Trophoblast cell (in vitro differentiated cells and primary cell): ENCODE data around the gene ATG7.
A peak's percentile ranks its signal among the peaks of the same experiment; 100 is the strongest.

Experiments
- DNase-seq, 2 donors: peaks; one replicate each; pipeline ENCODE4 v3.0.0-alpha.2; 2016
- H2AFZ ChIP-seq: 2 replicates; pipeline ENCODE4 v1.6.1; 2013; ENCODE audit warnings: low read length, moderate library complexity, mild to moderate bottlenecking; ENCODE audit not compliant: insufficient read depth, poor library complexity
- H2AK5ac ChIP-seq: 2 replicates; pipeline ENCODE4 v1.6.1; 2013; ENCODE audit warnings: mild to moderate bottlenecking, low read length
- H2BK120ac ChIP-seq: 2 replicates; pipeline ENCODE4 v1.6.1; 2013; ENCODE audit warnings: low read length, mild to moderate bottlenecking, moderate library complexity; ENCODE audit not compliant: insufficient read depth, poor library complexity
- H2BK12ac ChIP-seq: 2 replicates; pipeline ENCODE4 v1.6.1; 2013; ENCODE audit warnings: mild to moderate bottlenecking, low read length, moderate library complexity
- H2BK5ac ChIP-seq: 2 replicates; pipeline ENCODE4 v1.6.1; 2013; ENCODE audit warnings: low read length, low read depth, moderate library complexity, mild to moderate bottlenecking; ENCODE audit not compliant: poor library complexity
- H3K14ac ChIP-seq: 2 replicates; pipeline ENCODE4 v1.6.1; 2013; ENCODE audit warnings: mild to moderate bottlenecking, low read length
- H3K18ac ChIP-seq: 2 replicates; pipeline ENCODE4 v1.6.1; 2013; ENCODE audit warnings: mild to moderate bottlenecking, low read length
- H3K23ac ChIP-seq: 2 replicates; pipeline ENCODE4 v1.6.1; 2013; ENCODE audit warnings: low read length
- H3K27ac ChIP-seq: 2 replicates; pipeline ENCODE4 v1.5.1; 2013; ENCODE audit warnings: low read depth, mild to moderate bottlenecking, inconsistent platforms, low read length, moderate library complexity
- H3K27me3 ChIP-seq: 2 replicates; pipeline ENCODE4 v1.6.1; 2013; ENCODE audit warnings: inconsistent platforms, mild to moderate bottlenecking, low read length, moderate library complexity; ENCODE audit not compliant: insufficient read depth
- H3K36me3 ChIP-seq, 2 experiments: 1 replicate in 1 of 2; 2 replicates in 1 of 2; pipeline ENCODE4 v1.6.1; 2013; ENCODE audit warnings: low read length in 2 of 2, mild to moderate bottlenecking in 2 of 2, moderate library complexity in 1 of 2; ENCODE audit not compliant: insufficient read depth in 2 of 2, control insufficient read depth in 1 of 2
- H3K4ac ChIP-seq: 2 replicates; pipeline ENCODE4 v1.6.1; 2013; ENCODE audit warnings: low read depth, mild to moderate bottlenecking, low read length, moderate library complexity
- H3K4me1 ChIP-seq, 2 experiments: 1 replicate in 1 of 2; 2 replicates in 1 of 2; pipeline ENCODE4 v1.6.1; 2013; ENCODE audit warnings: low read length in 2 of 2, mild to moderate bottlenecking in 2 of 2, moderate library complexity in 1 of 2; ENCODE audit not compliant: insufficient read depth in 2 of 2, control insufficient read depth in 1 of 2
- H3K4me2 ChIP-seq: 2 replicates; pipeline ENCODE4 v1.6.1; 2013; ENCODE audit warnings: inconsistent platforms, mild to moderate bottlenecking, low read length, moderate library complexity
- H3K4me3 ChIP-seq: 2 replicates; pipeline ENCODE4 v1.5.1; 2013; ENCODE audit warnings: mild to moderate bottlenecking, low read depth, low read length, inconsistent platforms
- H3K79me1 ChIP-seq: one replicate; pipeline ENCODE4 v1.6.1; 2013; ENCODE audit warnings: low read length
- H3K79me2 ChIP-seq: 2 replicates; pipeline ENCODE4 v1.6.1; 2013; ENCODE audit warnings: low read length, mild to moderate bottlenecking; ENCODE audit not compliant: control insufficient read depth, insufficient read depth, poor library complexity
- H3K9ac ChIP-seq: 2 replicates; pipeline ENCODE4 v1.6.1; 2013; ENCODE audit warnings: mild to moderate bottlenecking, low read length
- H3K9me3 ChIP-seq: 2 replicates; pipeline ENCODE4 v1.6.1; 2013; ENCODE audit warnings: low read depth, mild to moderate bottlenecking, control low read depth, inconsistent platforms, low read length; ENCODE audit not compliant: insufficient read depth
- H4K12ac ChIP-seq: 2 replicates; pipeline ENCODE4 v1.6.1; 2013; ENCODE audit warnings: low read depth, mild to moderate bottlenecking, low read length, moderate library complexity
- H4K8ac ChIP-seq: 2 replicates; pipeline ENCODE4 v1.6.1; 2013; ENCODE audit warnings: low read depth, mild to moderate bottlenecking, low read length, moderate library complexity
- H4K91ac ChIP-seq: one replicate; pipeline ENCODE4 v1.6.1; 2013; ENCODE audit warnings: low read depth, mild to moderate bottlenecking, low read length, moderate library complexity
- WGBS: extraction: QIAGEN DNeasy Blood & Tissue Kit; methylation state at CpG from one replicate; pipeline ENCODE4 v1.1.7; 2013; ENCODE audit warnings: missing lambda C conversion rate; ENCODE audit not compliant: insufficient read length, insufficient coverage; ENCODE audit errors: extremely low coverage; 5-methylcytosine and 5-hydroxymethylcytosine counted together

The ATG7 gene

GRCh38 chr3:11240496-11240895 is 31.7 kb upstream of the ATG7 start:
- Histone ChIP-seq H2BK5ac (no peak overlapping the region), H3K27ac (no peak overlapping the region), H3K79me1 (peaks cover 1% of the 10 kb centered on the region), H3K4me1 (peaks cover 3% of the 10 kb centered on the region in 2 experiments), H3K9ac (no peak overlapping the region), H3K4me3 (no peak overlapping the region), H3K4ac (no peak overlapping the region), H4K12ac (no peak overlapping the region), H3K36me3 (no peaks in the 10 kb centered on the region), H3K27me3 (no peaks in the 10 kb centered on the region), H4K91ac (no peak overlapping the region), H3K23ac (no peak overlapping the region), H2BK120ac (no peak overlapping the region), H2AFZ (no peak overlapping the region), H3K18ac (no peak overlapping the region), H2BK12ac (no peak overlapping the region), H3K14ac (no peak overlapping the region), H3K9me3 (no peaks in the 10 kb centered on the region), H2AK5ac (no peak overlapping the region), H3K79me2 (no peaks in the 10 kb centered on the region), H4K8ac (no peak overlapping the region), H3K4me2 (no peak overlapping the region)
- no peak for DNase-seq
- no CpG with 5 or more reads among the region's 1 CpG for WGBS

GRCh38 chr3:11244121-11244677 is 28.0 kb upstream of the ATG7 start:
- Histone ChIP-seq H3K18ac (no peak overlapping the region), H3K4ac (no peak overlapping the region), H3K27ac (no peak overlapping the region), H2AFZ (no peak overlapping the region), H3K4me1 (peaks cover 3% of the 10 kb centered on the region in 2 experiments), H4K91ac (no peak overlapping the region), H2AK5ac (no peak overlapping the region), H3K79me1 (no peaks in the 10 kb centered on the region), H3K14ac (no peak overlapping the region), H3K9me3 (no peaks in the 10 kb centered on the region), H2BK120ac (no peak overlapping the region), H4K12ac (no peak overlapping the region), H2BK12ac (no peak overlapping the region), H3K36me3 (no peaks in the 10 kb centered on the region), H3K9ac (no peak overlapping the region), H2BK5ac (no peak overlapping the region), H3K4me2 (no peak overlapping the region), H4K8ac (no peak overlapping the region), H3K23ac (no peak overlapping the region), H3K27me3 (no peaks in the 10 kb centered on the region), H3K4me3 (no peak overlapping the region), H3K79me2 (no peaks in the 10 kb centered on the region)
- peak; percentile 31 to 73 for DNase-seq
- no CpG with 5 or more reads among the region's 1 CpG for WGBS

GRCh38 chr3:11245276-11245675 is 26.9 kb upstream of the ATG7 start:
- Histone ChIP-seq H3K4me3 (no peak overlapping the region), H3K27ac (no peak overlapping the region), H2BK120ac (no peak overlapping the region), H3K36me3 (no peaks in the 10 kb centered on the region), H3K18ac (no peak overlapping the region), H4K91ac (no peak overlapping the region), H3K4me2 (no peak overlapping the region), H2BK12ac (no peak overlapping the region), H3K14ac (no peak overlapping the region), H2AFZ (no peak overlapping the region), H4K12ac (no peak overlapping the region), H3K23ac (no peak overlapping the region), H3K4me1 (peaks cover 3% of the 10 kb centered on the region in 2 experiments), H3K9me3 (no peaks in the 10 kb centered on the region), H3K27me3 (no peaks in the 10 kb centered on the region), H4K8ac (no peak overlapping the region), H3K9ac (no peak overlapping the region), H3K79me2 (no peaks in the 10 kb centered on the region), H3K4ac (no peak overlapping the region), H3K79me1 (peaks cover 1% of the 10 kb centered on the region), H2AK5ac (no peak overlapping the region), H2BK5ac (no peak overlapping the region)
- WGBS = no CpG with 5 or more reads among the region's 8 CpGs
- no peak for DNase-seq

GRCh38 chr3:11245827-11246662 is 26.2 kb upstream of the ATG7 start:
- Histone ChIP-seq H3K4me3 (no peak overlapping the region), H2BK120ac (no peak overlapping the region), H3K27ac (no peak overlapping the region), H4K8ac (no peak overlapping the region), H2AK5ac (no peak overlapping the region), H3K79me1 (peaks cover 2% of the 10 kb centered on the region), H3K4ac (no peak overlapping the region), H3K4me2 (no peak overlapping the region), H3K27me3 (no peaks in the 10 kb centered on the region), H3K9me3 (no peaks in the 10 kb centered on the region), H3K18ac (no peak overlapping the region), H3K4me1 (peaks cover 3% of the 10 kb centered on the region in 2 experiments), H3K14ac (no peak overlapping the region), H3K79me2 (no peaks in the 10 kb centered on the region), H4K12ac (no peak overlapping the region), H2BK5ac (no peak overlapping the region), H2BK12ac (no peak overlapping the region), H4K91ac (no peak overlapping the region), H3K9ac (no peak overlapping the region), H3K36me3 (no peaks in the 10 kb centered on the region), H3K23ac (no peak overlapping the region), H2AFZ (no peak overlapping the region)
- DNase-seq = no peak
- WGBS = no CpG with 5 or more reads among the region's 6 CpGs
